ENCODE measurements around the gene CEP89. TPM values are rescaled to one million over a fixed set of nuclear protein-coding genes. Genes with fewer than 3 reads are reported as not detected.
A peak's percentile ranks its signal among the peaks of the same experiment; 100 is the strongest.
"Not testable (repeated sequence)": the region's sequence is repeated elsewhere in the genome, so short reads cannot be mapped to it uniquely, and the experiment has no call there.

The CEP89 gene
- 10 to 100 TPM; 14.8 to 17.8 (median 14.8) TPM for total RNA-seq

GRCh38 chr19:32971715-32972540 is at the start of gene CEP89, which contains the start of gene FAAP24:
Gene CEP89 (minus strand): TSS chr19:32971958. CDS start chr19:32971874, 84 bp downstream.
Gene FAAP24 (plus strand): TSS chr19:32972242. CDS start chr19:32973197, 955 bp downstream.
- DNase-seq (peak; percentile 97), ATAC-seq (peak; percentile 99 to 100)
- H3K9me3 Mint-ChIP-seq: no peaks in the 10 kb centered on the region
- H3K4me3 Mint-ChIP-seq: peak within 1 kb of the TSS; percentile 99
- peaks cover 4% of the 10 kb centered on the region for H3K36me3 Mint-ChIP-seq (ENCODE audit: insufficient read depth)
- H3K27me3 Mint-ChIP-seq (ENCODE audit: low read depth): no peaks in the 10 kb centered on the region
- H3K4me1 Mint-ChIP-seq (ENCODE audit: low read depth): peaks cover 14% of the 10 kb centered on the region

GRCh38 chr19:33010891-33011290 is 39.1 kb upstream of the CEP89 start:
- not testable (repeated sequence) for DNase-seq; H3K36me3 Mint-ChIP-seq (ENCODE audit: insufficient read depth); H3K27me3 Mint-ChIP-seq (ENCODE audit: low read depth); H3K4me1 Mint-ChIP-seq (ENCODE audit: low read depth); H3K9me3 Mint-ChIP-seq; H3K4me3 Mint-ChIP-seq; ATAC-seq

GRCh38 chr19:33008738-33009137 is 37.0 kb upstream of the CEP89 start:
- Mint-ChIP-seq H3K9me3 (no peaks in the 10 kb centered on the region), H3K36me3 (ENCODE audit: insufficient read depth) (no peaks in the 10 kb centered on the region), H3K27me3 (ENCODE audit: low read depth) (no peaks in the 10 kb centered on the region), H3K4me3 (no peak overlapping the region), H3K4me1 (ENCODE audit: low read depth) (no peaks in the 10 kb centered on the region)
- ATAC-seq: no peak
- DNase-seq: no peak

GRCh38 chr19:33005440-33005839 is 33.7 kb upstream of the CEP89 start:
- no peak for ATAC-seq
- Mint-ChIP-seq H3K27me3 (ENCODE audit: low read depth) (no peaks in the 10 kb centered on the region), H3K36me3 (ENCODE audit: insufficient read depth) (no peaks in the 10 kb centered on the region), H3K4me3 (no peak overlapping the region), H3K9me3 (no peaks in the 10 kb centered on the region), H3K4me1 (ENCODE audit: low read depth) (peaks cover 5% of the 10 kb centered on the region)
- no peak for DNase-seq

- H3K27me3 Mint-ChIP-seq (ENCODE audit: low read depth); H3K4me3 Mint-ChIP-seq; ATAC-seq; DNase-seq; H3K36me3 Mint-ChIP-seq (ENCODE audit: insufficient read depth); H3K9me3 Mint-ChIP-seq: not testable (repeated sequence)
- peaks cover 10% of the 10 kb centered on the region for H3K4me1 Mint-ChIP-seq (ENCODE audit: low read depth)
Measured at GRCh38 chr19:33003424-33004024, 31.8 kb upstream of the CEP89 start.

- H3K4me1 Mint-ChIP-seq (ENCODE audit: low read depth): peaks cover 10% of the 10 kb centered on the region
- H3K4me3 Mint-ChIP-seq; H3K36me3 Mint-ChIP-seq (ENCODE audit: insufficient read depth); H3K27me3 Mint-ChIP-seq (ENCODE audit: low read depth); DNase-seq; H3K9me3 Mint-ChIP-seq; ATAC-seq: not testable (repeated sequence)
Measured at GRCh38 chr19:33002126-33002865, 30.5 kb upstream of the CEP89 start.

- no peaks in the 10 kb centered on the region for H3K36me3 Mint-ChIP-seq (ENCODE audit: insufficient read depth)
- peaks cover 10% of the 10 kb centered on the region for H3K4me1 Mint-ChIP-seq (ENCODE audit: low read depth)
- H3K27me3 Mint-ChIP-seq (ENCODE audit: low read depth): no peaks in the 10 kb centered on the region
- ATAC-seq (no peak), DNase-seq (no peak)
- no peak overlapping the region for H3K4me3 Mint-ChIP-seq
- H3K9me3 Mint-ChIP-seq: no peaks in the 10 kb centered on the region
Measured at GRCh38 chr19:33000910-33001309, 29.2 kb upstream of the CEP89 start.

GRCh38 chr19:33000510-33000909 is 28.8 kb upstream of the CEP89 start:
- H3K9me3 Mint-ChIP-seq: no peaks in the 10 kb centered on the region
- no peaks in the 10 kb centered on the region for H3K36me3 Mint-ChIP-seq (ENCODE audit: insufficient read depth)
- H3K27me3 Mint-ChIP-seq (ENCODE audit: low read depth): no peaks in the 10 kb centered on the region
- peaks cover 10% of the 10 kb centered on the region for H3K4me1 Mint-ChIP-seq (ENCODE audit: low read depth)
- ATAC-seq: no peak
- DNase-seq: no peak
- peak overlapping the region; percentile 12 for H3K4me3 Mint-ChIP-seq

GRCh38 chr19:32998722-32999121 is 27.0 kb upstream of the CEP89 start:
- H3K4me1 Mint-ChIP-seq (ENCODE audit: low read depth): peaks cover 10% of the 10 kb centered on the region
- H3K27me3 Mint-ChIP-seq (ENCODE audit: low read depth): no peaks in the 10 kb centered on the region

GRCh38 chr19:32997716-32998355 is 26.1 kb upstream of the CEP89 start:
- Mint-ChIP-seq H3K36me3 (ENCODE audit: insufficient read depth) (no peaks in the 10 kb centered on the region), H3K9me3 (no peaks in the 10 kb centered on the region), H3K4me3 (no peak overlapping the region), H3K4me1 (ENCODE audit: low read depth) (peaks cover 10% of the 10 kb centered on the region), H3K27me3 (ENCODE audit: low read depth) (no peaks in the 10 kb centered on the region)
- no peak for ATAC-seq
- no peak for DNase-seq

More at GRCh38 chr19:32998722-32999121, 27.0 kb upstream of the CEP89 start:
- DNase-seq: no peak
- ATAC-seq: no peak
- Mint-ChIP-seq H3K4me3 (no peak overlapping the region), H3K36me3 (ENCODE audit: insufficient read depth) (no peaks in the 10 kb centered on the region), H3K9me3 (no peaks in the 10 kb centered on the region)

GRCh38 chr19:32997061-32997464 is 25.3 kb upstream of the CEP89 start:
- H3K4me1 Mint-ChIP-seq (ENCODE audit: low read depth): peaks cover 10% of the 10 kb centered on the region
- not testable (repeated sequence) for H3K36me3 Mint-ChIP-seq (ENCODE audit: insufficient read depth); ATAC-seq; DNase-seq; H3K9me3 Mint-ChIP-seq; H3K4me3 Mint-ChIP-seq; H3K27me3 Mint-ChIP-seq (ENCODE audit: low read depth)

- not testable (repeated sequence) for H3K27me3 Mint-ChIP-seq (ENCODE audit: low read depth); ATAC-seq; H3K36me3 Mint-ChIP-seq (ENCODE audit: insufficient read depth); DNase-seq; H3K4me3 Mint-ChIP-seq; H3K9me3 Mint-ChIP-seq
- H3K4me1 Mint-ChIP-seq (ENCODE audit: low read depth): peaks cover 12% of the 10 kb centered on the region
Measured at GRCh38 chr19:32995966-32996365, 24.2 kb upstream of the CEP89 start.

- H3K27me3 Mint-ChIP-seq (ENCODE audit: low read depth): no peaks in the 10 kb centered on the region
Measured at GRCh38 chr19:32988724-32989123, 17.0 kb upstream of the CEP89 start.

GRCh38 chr19:32988254-32988653 is 16.5 kb upstream of the CEP89 start:
- not testable (repeated sequence) for DNase-seq; H3K4me1 Mint-ChIP-seq (ENCODE audit: low read depth); H3K9me3 Mint-ChIP-seq; H3K36me3 Mint-ChIP-seq (ENCODE audit: insufficient read depth); H3K4me3 Mint-ChIP-seq; H3K27me3 Mint-ChIP-seq (ENCODE audit: low read depth); ATAC-seq

More at GRCh38 chr19:32988724-32989123, 17.0 kb upstream of the CEP89 start:
- H3K4me1 Mint-ChIP-seq (ENCODE audit: low read depth): peaks cover 2% of the 10 kb centered on the region
- H3K36me3 Mint-ChIP-seq (ENCODE audit: insufficient read depth): no peaks in the 10 kb centered on the region
- H3K4me3 Mint-ChIP-seq: no peak overlapping the region
- DNase-seq (no peak), ATAC-seq (no peak)
- no peaks in the 10 kb centered on the region for H3K9me3 Mint-ChIP-seq

All from activated T-cell treated with anti-CD3 and anti-CD28 coated beads, Interleukin-2, amount 50 U/mL, for 4 hours (primary cell).